Measurements from ENCODE around the gene TMEM138.

Gene TMEM138

GRCh38 chr11:61406067-61406466 lies 43.9 kb downstream of the TMEM138 start:
- DNase-seq (ENCODE audit: low read depth, low spot score), result no peak
- H3K27ac ChIP-seq (ENCODE audit: low read length), result no peak overlapping the region
- H3K4me1 ChIP-seq (ENCODE audit: control insufficient read depth, insufficient read depth, low read length), result no peaks in the 10 kb centered on the region
- no peaks in the 10 kb centered on the region for H3K9me3 ChIP-seq (ENCODE audit: control insufficient read depth, insufficient read depth, low read length)
- WGBS (ENCODE audit: insufficient coverage, insufficient read length), result no CpG with 5 or more reads among the region's 2 CpGs
- peaks cover 39% of the 10 kb centered on the region for H3K36me3 ChIP-seq (ENCODE audit: control insufficient read depth, insufficient read depth, low read length)
- no peak overlapping the region for H3K4me3 ChIP-seq (ENCODE audit: low read length)
- no peaks in the 10 kb centered on the region for H3K27me3 ChIP-seq (ENCODE audit: control insufficient read depth, insufficient read depth, low read length)

- WGBS (ENCODE audit: insufficient coverage, insufficient read length), result no CpG with 5 or more reads among the region's 5 CpGs
- H3K9me3 ChIP-seq (ENCODE audit: control insufficient read depth, insufficient read depth, low read length), result no peaks in the 10 kb centered on the region
- no peaks in the 10 kb centered on the region for H3K27me3 ChIP-seq (ENCODE audit: control insufficient read depth, insufficient read depth, low read length)
- no peak overlapping the region for H3K4me3 ChIP-seq (ENCODE audit: low read length)
- no peak overlapping the region for H3K27ac ChIP-seq (ENCODE audit: low read length)
- DNase-seq (ENCODE audit: low read depth, low spot score), result no peak
- peaks cover 45% of the 10 kb centered on the region for H3K36me3 ChIP-seq (ENCODE audit: control insufficient read depth, insufficient read depth, low read length)
- no peaks in the 10 kb centered on the region for H3K4me1 ChIP-seq (ENCODE audit: control insufficient read depth, insufficient read depth, low read length)
Measured at GRCh38 chr11:61406991-61407728, 45.0 kb downstream of the TMEM138 start.

GRCh38 chr11:61411589-61411988 lies 49.4 kb downstream of the TMEM138 start:
- H3K27ac ChIP-seq (ENCODE audit: low read length), result no peak overlapping the region
- no peak for DNase-seq (ENCODE audit: low read depth, low spot score)
- no peaks in the 10 kb centered on the region for H3K27me3 ChIP-seq (ENCODE audit: control insufficient read depth, insufficient read depth, low read length)
- no peaks in the 10 kb centered on the region for H3K4me1 ChIP-seq (ENCODE audit: control insufficient read depth, insufficient read depth, low read length)
- WGBS (ENCODE audit: insufficient coverage, insufficient read length), result no CpG with 5 or more reads among the region's 9 CpGs
- H3K4me3 ChIP-seq (ENCODE audit: low read length), result no peak overlapping the region
- no peaks in the 10 kb centered on the region for H3K9me3 ChIP-seq (ENCODE audit: control insufficient read depth, insufficient read depth, low read length)
- peaks cover 46% of the 10 kb centered on the region for H3K36me3 ChIP-seq (ENCODE audit: control insufficient read depth, insufficient read depth, low read length)

GRCh38 chr11:61413496-61413895 lies 51.3 kb downstream of the TMEM138 start:
- no peak for DNase-seq (ENCODE audit: low read depth, low spot score)
- no CpG with 5 or more reads among the region's 3 CpGs for WGBS (ENCODE audit: insufficient coverage, insufficient read length)
- H3K27ac ChIP-seq (ENCODE audit: low read length), result no peak overlapping the region
- no peaks in the 10 kb centered on the region for H3K9me3 ChIP-seq (ENCODE audit: control insufficient read depth, insufficient read depth, low read length)
- no peak overlapping the region for H3K4me3 ChIP-seq (ENCODE audit: low read length)
- H3K4me1 ChIP-seq (ENCODE audit: control insufficient read depth, insufficient read depth, low read length), result no peaks in the 10 kb centered on the region
- H3K27me3 ChIP-seq (ENCODE audit: control insufficient read depth, insufficient read depth, low read length), result no peaks in the 10 kb centered on the region
- peaks cover 44% of the 10 kb centered on the region for H3K36me3 ChIP-seq (ENCODE audit: control insufficient read depth, insufficient read depth, low read length)

GRCh38 chr11:61414547-61414946 lies 52.4 kb downstream of the TMEM138 start:
- H3K9me3 ChIP-seq (ENCODE audit: control insufficient read depth, insufficient read depth, low read length), result no peaks in the 10 kb centered on the region
- peaks cover 42% of the 10 kb centered on the region for H3K36me3 ChIP-seq (ENCODE audit: control insufficient read depth, insufficient read depth, low read length)
- H3K27me3 ChIP-seq (ENCODE audit: control insufficient read depth, insufficient read depth, low read length), result no peaks in the 10 kb centered on the region
- H3K4me3 ChIP-seq (ENCODE audit: low read length), result no peak overlapping the region
- no peak overlapping the region for H3K27ac ChIP-seq (ENCODE audit: low read length)
- WGBS (ENCODE audit: insufficient coverage, insufficient read length), result no CpG with 5 or more reads among the region's 2 CpGs
- no peak for DNase-seq (ENCODE audit: low read depth, low spot score)
- no peaks in the 10 kb centered on the region for H3K4me1 ChIP-seq (ENCODE audit: control insufficient read depth, insufficient read depth, low read length)

GRCh38 chr11:61415381-61415780 lies 53.2 kb downstream of the TMEM138 start:
- no peak overlapping the region for H3K27ac ChIP-seq (ENCODE audit: low read length)
- no CpG with 5 or more reads among the region's 6 CpGs for WGBS (ENCODE audit: insufficient coverage, insufficient read length)
- DNase-seq (ENCODE audit: low read depth, low spot score), result no peak
- H3K36me3 ChIP-seq (ENCODE audit: control insufficient read depth, insufficient read depth, low read length), result peaks cover 38% of the 10 kb centered on the region; the same call in 1 of the 2 replicates
- H3K4me3 ChIP-seq (ENCODE audit: low read length), result no peak overlapping the region
- H3K27me3 ChIP-seq (ENCODE audit: control insufficient read depth, insufficient read depth, low read length), result no peaks in the 10 kb centered on the region
- no peaks in the 10 kb centered on the region for H3K9me3 ChIP-seq (ENCODE audit: control insufficient read depth, insufficient read depth, low read length)
- H3K4me1 ChIP-seq (ENCODE audit: control insufficient read depth, insufficient read depth, low read length), result no peaks in the 10 kb centered on the region

GRCh38 chr11:61416941-61417340 lies 54.8 kb downstream of the TMEM138 start:
- no peaks in the 10 kb centered on the region for H3K4me1 ChIP-seq (ENCODE audit: control insufficient read depth, insufficient read depth, low read length)
- no peak overlapping the region for H3K27ac ChIP-seq (ENCODE audit: low read length)
- WGBS (ENCODE audit: insufficient coverage, insufficient read length), result no CpG with 5 or more reads among the region's 3 CpGs
- H3K9me3 ChIP-seq (ENCODE audit: control insufficient read depth, insufficient read depth, low read length), result no peaks in the 10 kb centered on the region
- peaks cover 35% of the 10 kb centered on the region; the same call in 1 of the 2 replicates for H3K36me3 ChIP-seq (ENCODE audit: control insufficient read depth, insufficient read depth, low read length)
- no peaks in the 10 kb centered on the region for H3K27me3 ChIP-seq (ENCODE audit: control insufficient read depth, insufficient read depth, low read length)
- no peak overlapping the region for H3K4me3 ChIP-seq (ENCODE audit: low read length)
- DNase-seq (ENCODE audit: low read depth, low spot score), result no peak

GRCh38 chr11:61417670-61418069 lies 55.5 kb downstream of the TMEM138 start:
- no peaks in the 10 kb centered on the region for H3K4me1 ChIP-seq (ENCODE audit: control insufficient read depth, insufficient read depth, low read length)
- peaks cover 35% of the 10 kb centered on the region; the same call in 1 of the 2 replicates for H3K36me3 ChIP-seq (ENCODE audit: control insufficient read depth, insufficient read depth, low read length)
- no peak for DNase-seq (ENCODE audit: low read depth, low spot score)
- H3K9me3 ChIP-seq (ENCODE audit: control insufficient read depth, insufficient read depth, low read length), result no peaks in the 10 kb centered on the region
- no peak overlapping the region for H3K27ac ChIP-seq (ENCODE audit: low read length)
- no CpG with 5 or more reads among the region's 2 CpGs for WGBS (ENCODE audit: insufficient coverage, insufficient read length)
- no peaks in the 10 kb centered on the region for H3K27me3 ChIP-seq (ENCODE audit: control insufficient read depth, insufficient read depth, low read length)
- H3K4me3 ChIP-seq (ENCODE audit: low read length), result no peak overlapping the region

GRCh38 chr11:61418136-61418535 lies 56.0 kb downstream of the TMEM138 start:
- no peaks in the 10 kb centered on the region for H3K4me1 ChIP-seq (ENCODE audit: control insufficient read depth, insufficient read depth, low read length)
- H3K36me3 ChIP-seq (ENCODE audit: control insufficient read depth, insufficient read depth, low read length), result peaks cover 35% of the 10 kb centered on the region; the same call in 1 of the 2 replicates
- DNase-seq (ENCODE audit: low read depth, low spot score), result no peak
- no peak overlapping the region for H3K27ac ChIP-seq (ENCODE audit: low read length)
- no peaks in the 10 kb centered on the region for H3K27me3 ChIP-seq (ENCODE audit: control insufficient read depth, insufficient read depth, low read length)
- H3K4me3 ChIP-seq (ENCODE audit: low read length), result no peak overlapping the region
- H3K9me3 ChIP-seq (ENCODE audit: control insufficient read depth, insufficient read depth, low read length), result no peaks in the 10 kb centered on the region

Data from iPS DF 6.9 (cell line).